OCI-LY3 (cell line): ENCODE data around the gene OPRPN.

Experiments
- EZH2phosphoT487 ChIP-seq: fragments of 200-600 bp; shearing (Covaris generic); IDR thresholded peaks from 2 replicates; pipeline ENCODE4 v1.6.1; 2018; ENCODE audit warnings: antibody characterized with exemption, mixed run types, low read depth
- TF ChIP-seq, protein P1 (sequence below): fragments of 200-600, 300-600 bp; sonication (generic); IDR thresholded peaks from 2 replicates; pipeline ENCODE4 v1.5.1; 2014; ENCODE audit warnings: antibody characterized with exemption, low read length, low read depth

- TF ChIP-seq, protein P1, sequence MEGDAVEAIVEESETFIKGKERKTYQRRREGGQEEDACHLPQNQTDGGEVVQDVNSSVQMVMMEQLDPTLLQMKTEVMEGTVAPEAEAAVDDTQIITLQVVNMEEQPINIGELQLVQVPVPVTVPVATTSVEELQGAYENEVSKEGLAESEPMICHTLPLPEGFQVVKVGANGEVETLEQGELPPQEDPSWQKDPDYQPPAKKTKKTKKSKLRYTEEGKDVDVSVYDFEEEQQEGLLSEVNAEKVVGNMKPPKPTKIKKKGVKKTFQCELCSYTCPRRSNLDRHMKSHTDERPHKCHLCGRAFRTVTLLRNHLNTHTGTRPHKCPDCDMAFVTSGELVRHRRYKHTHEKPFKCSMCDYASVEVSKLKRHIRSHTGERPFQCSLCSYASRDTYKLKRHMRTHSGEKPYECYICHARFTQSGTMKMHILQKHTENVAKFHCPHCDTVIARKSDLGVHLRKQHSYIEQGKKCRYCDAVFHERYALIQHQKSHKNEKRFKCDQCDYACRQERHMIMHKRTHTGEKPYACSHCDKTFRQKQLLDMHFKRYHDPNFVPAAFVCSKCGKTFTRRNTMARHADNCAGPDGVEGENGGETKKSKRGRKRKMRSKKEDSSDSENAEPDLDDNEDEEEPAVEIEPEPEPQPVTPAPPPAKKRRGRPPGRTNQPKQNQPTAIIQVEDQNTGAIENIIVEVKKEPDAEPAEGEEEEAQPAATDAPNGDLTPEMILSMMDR: no peak
- no peak for TF ChIP-seq EZH2phosphoT487
These were observed 32.3 kb upstream of the OPRPN start for GRCh38 chr4:70365479-70365878.
